Stimulated activated effector memory CD8-positive, alpha-beta T cell treated with anti-CD3 and anti-CD28 coated beads, Interleukin-12 subunit alpha, Interleukin-12 subunit beta, amount 100 ng/mL, for 72 hours (primary cell): ENCODE measurements around the gene CCDC158.
"Not testable (repeated sequence)": the region's sequence is repeated elsewhere in the genome, so short reads cannot be mapped to it uniquely, and the experiment has no call there.

ENCODE experiments used
- ATAC-seq: fragments of 150-1000 bp; cut with Tn5 transposase; 2 replicates; pipeline ENCODE4 v1.10.0; 2021
- DNase-seq, 2 donors: peaks; one replicate each; pipeline ENCODE4 v3.0.0; 2021 to 2022; ENCODE audit warnings: low spot score in 2 of 2
- H3K27ac Mint-ChIP-seq: one replicate; pipeline ENCODE4 v1.8.0; 2022; ENCODE audit warnings: mild to moderate bottlenecking, mixed read lengths
- H3K36me3 Mint-ChIP-seq: one replicate; pipeline ENCODE4 v1.8.0; 2022; ENCODE audit warnings: mild to moderate bottlenecking, mixed read lengths
- H3K4me1 Mint-ChIP-seq: one replicate; pipeline ENCODE4 v1.8.0; 2022; ENCODE audit warnings: mixed read lengths
- H3K4me3 Mint-ChIP-seq: one replicate; pipeline ENCODE4 v1.8.0; 2022; ENCODE audit warnings: mild to moderate bottlenecking, mixed read lengths
- H3K9me3 Mint-ChIP-seq: one replicate; pipeline ENCODE4 v1.8.0; 2022; ENCODE audit warnings: mixed read lengths

CCDC158 gene

GRCh38 chr4:76442807-76443206 lies 21.9 kb upstream of the CCDC158 start:
- no peak for DNase-seq
- H3K4me1 Mint-ChIP-seq = no peaks in the 10 kb centered on the region
- ATAC-seq = no peak
- H3K27ac Mint-ChIP-seq = no peak overlapping the region
- no peak overlapping the region for H3K4me3 Mint-ChIP-seq
- H3K36me3 Mint-ChIP-seq = no peaks in the 10 kb centered on the region
- no peaks in the 10 kb centered on the region for H3K9me3 Mint-ChIP-seq

GRCh38 chr4:76441881-76442280 lies 20.9 kb upstream of the CCDC158 start:
- DNase-seq (no peak), ATAC-seq (no peak)
- no peaks in the 10 kb centered on the region for H3K4me1 Mint-ChIP-seq
- no peaks in the 10 kb centered on the region for H3K36me3 Mint-ChIP-seq
- no peak overlapping the region for H3K27ac Mint-ChIP-seq
- H3K9me3 Mint-ChIP-seq = no peaks in the 10 kb centered on the region
- no peak overlapping the region for H3K4me3 Mint-ChIP-seq

DNA sequence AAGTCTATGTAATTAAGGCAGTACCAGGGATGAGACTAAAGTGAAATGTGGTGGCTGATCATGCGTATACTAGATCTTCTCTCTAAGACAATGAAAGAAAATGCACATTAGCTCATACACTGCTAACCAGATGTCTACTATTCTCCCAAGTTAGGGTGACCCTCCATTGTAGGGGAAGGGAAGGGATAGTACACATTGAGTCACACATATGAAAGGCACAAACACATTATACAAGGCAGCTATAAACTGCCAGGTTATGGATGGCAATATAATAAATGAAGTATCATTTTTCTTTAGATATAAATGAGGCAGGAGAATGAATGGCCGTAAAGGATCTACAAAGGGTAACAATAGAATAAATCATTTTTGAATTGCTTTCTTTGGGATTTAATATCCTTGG lies 18.6 kb upstream of the CCDC158 start:
- Mint-ChIP-seq H3K36me3 (no peaks in the 10 kb centered on the region), H3K4me3 (no peak overlapping the region), H3K4me1 (no peaks in the 10 kb centered on the region), H3K27ac (no peak overlapping the region), H3K9me3 (no peaks in the 10 kb centered on the region)
- ATAC-seq (no peak), DNase-seq (no peak)

DNA sequence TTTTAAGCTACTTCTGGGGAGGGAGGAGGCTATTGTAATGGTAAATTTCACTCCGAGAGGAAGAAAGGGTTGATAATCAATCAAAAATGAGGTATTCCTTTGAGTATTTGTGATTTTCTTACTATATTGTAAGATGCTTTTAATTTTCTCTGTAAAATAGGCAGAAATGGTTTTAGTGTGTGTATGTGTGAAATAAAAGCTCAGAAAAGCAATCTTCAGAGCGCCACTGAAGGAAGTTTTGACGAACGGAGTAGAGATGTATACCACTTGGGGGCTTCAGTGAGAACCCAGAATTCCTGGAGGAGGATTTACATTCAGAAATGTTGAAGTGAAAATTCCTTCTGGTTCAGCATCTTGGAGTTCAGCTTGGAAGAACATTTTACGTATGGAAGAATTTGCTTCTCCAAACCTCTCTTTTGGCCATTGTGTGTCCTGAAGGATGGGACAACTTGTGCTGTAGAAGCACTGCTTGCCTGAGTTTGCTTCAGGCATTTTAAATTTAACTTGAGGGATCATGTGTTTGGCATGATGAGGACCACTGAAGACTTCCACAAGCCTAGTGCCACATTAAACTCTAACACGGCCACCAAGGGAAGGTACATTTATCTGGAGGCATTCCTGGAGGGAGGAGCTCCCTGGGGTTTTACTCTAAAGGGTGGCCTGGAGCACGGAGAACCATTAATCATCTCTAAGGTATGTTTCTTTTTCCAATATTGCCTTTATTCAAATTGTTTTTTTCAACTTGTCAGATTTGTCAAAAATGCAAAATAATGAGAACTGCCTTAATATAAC lies 14.8 kb upstream of the CCDC158 start:
- no peaks in the 10 kb centered on the region for H3K4me1 Mint-ChIP-seq
- ATAC-seq (no peak), DNase-seq (no peak)
- no peak overlapping the region for H3K4me3 Mint-ChIP-seq
- H3K9me3 Mint-ChIP-seq = no peaks in the 10 kb centered on the region
- H3K27ac Mint-ChIP-seq = no peak overlapping the region
- H3K36me3 Mint-ChIP-seq = no peaks in the 10 kb centered on the region

DNA sequence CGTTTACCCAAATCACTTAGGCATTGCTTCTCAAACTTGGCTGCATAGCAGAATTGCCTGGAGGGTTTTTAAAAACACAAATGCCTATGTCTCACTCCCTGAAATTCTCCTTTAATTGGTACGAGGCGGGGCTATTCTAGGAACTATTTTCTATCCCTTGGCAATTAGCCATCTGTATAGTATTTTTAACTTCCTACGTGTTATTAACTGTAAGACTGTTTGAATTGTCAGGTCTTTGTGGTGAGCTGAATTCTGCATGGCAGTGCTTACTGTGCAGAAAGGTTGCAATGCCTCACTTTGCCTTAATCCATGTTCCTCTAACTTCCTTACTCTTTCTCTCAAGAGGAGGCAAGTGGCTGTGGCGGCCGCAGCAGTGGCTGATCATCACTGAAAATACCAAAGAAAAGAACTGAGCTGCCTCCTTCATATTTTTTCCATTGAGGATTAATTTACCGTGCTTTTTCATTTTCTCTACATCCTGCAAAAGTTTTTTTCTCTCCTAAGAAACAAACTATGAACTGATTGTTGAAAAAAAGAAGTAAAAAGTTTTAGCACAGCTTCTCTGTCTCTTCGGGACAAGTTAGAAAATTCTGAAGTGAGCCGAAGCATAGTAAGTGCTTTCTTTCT lies 14.1 kb upstream of the CCDC158 start, which contains the start of gene SHROOM3:
SHROOM3 (plus strand) TSS at position 329 of the 627 bp plus-strand sequence. CDS start 824 bp downstream, outside the sequence.
- Mint-ChIP-seq H3K4me1 (no peaks in the 10 kb centered on the region), H3K9me3 (no peaks in the 10 kb centered on the region), H3K4me3 (no peak within 1 kb of the TSS), H3K36me3 (no peaks in the 10 kb centered on the region), H3K27ac (no peak within 1 kb of the TSS)
- DNase-seq = no peak
- ATAC-seq = no peak

DNA sequence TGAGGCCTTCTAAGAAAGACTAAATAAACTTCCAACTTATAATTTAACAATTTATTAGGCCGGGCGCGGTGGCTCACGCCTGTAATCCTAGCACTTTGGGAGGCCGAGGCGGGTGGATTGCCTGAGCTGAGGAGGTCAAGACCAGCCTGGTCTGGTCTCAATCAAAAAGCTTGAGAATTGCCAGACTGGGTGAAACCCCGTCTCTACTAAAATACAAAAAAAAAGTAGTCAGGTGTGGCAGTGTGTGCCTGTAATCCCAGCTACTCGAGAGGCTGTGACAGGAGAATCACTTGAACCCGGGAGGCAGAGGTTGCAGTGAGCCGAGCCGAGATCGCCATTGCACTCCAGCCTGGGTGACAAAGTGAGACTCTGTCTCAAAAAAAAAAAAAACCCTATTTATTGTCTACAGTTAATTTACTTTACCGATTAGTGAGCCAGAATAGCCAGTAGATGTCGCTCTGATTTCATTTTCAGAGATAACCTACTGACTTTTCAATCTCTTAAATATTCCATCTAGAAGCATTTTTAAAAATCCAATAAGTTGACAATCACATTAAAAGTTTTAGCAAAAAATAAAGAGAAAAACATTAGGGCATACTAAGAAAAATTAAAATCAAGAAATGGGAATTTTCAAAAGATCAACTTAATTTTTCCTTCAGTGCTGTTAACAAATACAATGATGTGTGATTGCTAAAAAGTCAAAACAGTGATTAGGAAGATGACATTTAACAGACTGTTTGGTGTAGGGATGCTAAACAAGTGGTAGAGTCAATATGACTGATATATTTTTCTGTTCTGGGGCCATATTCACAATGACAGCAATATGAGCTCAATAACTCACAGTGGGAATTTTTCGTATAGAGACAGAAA lies 9.8 kb upstream of the CCDC158 start:
- Mint-ChIP-seq H3K27ac (no peak overlapping the region), H3K4me1 (no peaks in the 10 kb centered on the region), H3K9me3 (no peaks in the 10 kb centered on the region), H3K4me3 (no peak overlapping the region), H3K36me3 (no peaks in the 10 kb centered on the region)
- ATAC-seq (no peak), DNase-seq (no peak)

GRCh38 chr4:76429636-76430035 lies 8.7 kb upstream of the CCDC158 start:
- H3K36me3 Mint-ChIP-seq = no peaks in the 10 kb centered on the region
- H3K4me1 Mint-ChIP-seq = no peaks in the 10 kb centered on the region
- H3K9me3 Mint-ChIP-seq = no peaks in the 10 kb centered on the region
- H3K27ac Mint-ChIP-seq = no peak overlapping the region
- no peak overlapping the region for H3K4me3 Mint-ChIP-seq
- ATAC-seq = no peak
- no peak for DNase-seq

DNA sequence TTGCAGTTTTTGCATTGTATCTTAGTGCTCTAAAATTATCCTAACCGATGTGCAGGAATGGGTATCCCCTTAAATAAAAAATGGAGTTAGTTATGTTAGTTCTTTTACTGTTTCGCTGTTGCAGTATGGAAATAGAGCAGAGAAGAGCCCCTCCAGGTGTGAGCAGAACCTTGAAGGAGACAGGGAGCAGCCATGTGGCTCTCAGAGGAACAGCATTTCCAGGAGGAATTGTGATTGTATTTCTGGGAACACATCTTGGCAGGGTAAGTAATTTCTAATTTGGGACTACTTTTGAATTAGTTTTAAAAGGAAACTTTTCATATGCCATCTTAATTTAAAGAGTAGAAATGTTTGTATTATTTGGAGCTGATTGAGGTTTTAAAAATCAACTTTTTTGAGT lies 5.3 kb upstream of the CCDC158 start:
- ATAC-seq = no peak
- H3K9me3 Mint-ChIP-seq = no peaks in the 10 kb centered on the region
- no peak for DNase-seq
- H3K4me3 Mint-ChIP-seq = no peak overlapping the region
- H3K36me3 Mint-ChIP-seq = no peaks in the 10 kb centered on the region
- peaks cover 6% of the 10 kb centered on the region for H3K4me1 Mint-ChIP-seq
- H3K27ac Mint-ChIP-seq = no peak overlapping the region

GRCh38 chr4:76423159-76423558 lies 2.2 kb upstream of the CCDC158 start:
- H3K4me1 Mint-ChIP-seq, H3K36me3 Mint-ChIP-seq, H3K9me3 Mint-ChIP-seq, H3K4me3 Mint-ChIP-seq, H3K27ac Mint-ChIP-seq, ATAC-seq, DNase-seq: not testable (repeated sequence)

- ATAC-seq (no peak), DNase-seq (no peak)
- H3K4me3 Mint-ChIP-seq = peak overlapping the region; percentile 45
- H3K9me3 Mint-ChIP-seq = no peaks in the 10 kb centered on the region
- H3K27ac Mint-ChIP-seq = no peak overlapping the region
- no peaks in the 10 kb centered on the region for H3K36me3 Mint-ChIP-seq
- peaks cover 6% of the 10 kb centered on the region for H3K4me1 Mint-ChIP-seq
Measured at GRCh38 chr4:76420188-76420761, 666 bp downstream of the CCDC158 start.

- DNase-seq (no peak), ATAC-seq (no peak)
- Mint-ChIP-seq H3K9me3 (no peaks in the 10 kb centered on the region), H3K4me3 (no peak overlapping the region), H3K4me1 (no peaks in the 10 kb centered on the region), H3K27ac (no peak overlapping the region), H3K36me3 (no peaks in the 10 kb centered on the region)
Measured at GRCh38 chr4:76410636-76411035, 10.3 kb downstream of the CCDC158 start.

DNA sequence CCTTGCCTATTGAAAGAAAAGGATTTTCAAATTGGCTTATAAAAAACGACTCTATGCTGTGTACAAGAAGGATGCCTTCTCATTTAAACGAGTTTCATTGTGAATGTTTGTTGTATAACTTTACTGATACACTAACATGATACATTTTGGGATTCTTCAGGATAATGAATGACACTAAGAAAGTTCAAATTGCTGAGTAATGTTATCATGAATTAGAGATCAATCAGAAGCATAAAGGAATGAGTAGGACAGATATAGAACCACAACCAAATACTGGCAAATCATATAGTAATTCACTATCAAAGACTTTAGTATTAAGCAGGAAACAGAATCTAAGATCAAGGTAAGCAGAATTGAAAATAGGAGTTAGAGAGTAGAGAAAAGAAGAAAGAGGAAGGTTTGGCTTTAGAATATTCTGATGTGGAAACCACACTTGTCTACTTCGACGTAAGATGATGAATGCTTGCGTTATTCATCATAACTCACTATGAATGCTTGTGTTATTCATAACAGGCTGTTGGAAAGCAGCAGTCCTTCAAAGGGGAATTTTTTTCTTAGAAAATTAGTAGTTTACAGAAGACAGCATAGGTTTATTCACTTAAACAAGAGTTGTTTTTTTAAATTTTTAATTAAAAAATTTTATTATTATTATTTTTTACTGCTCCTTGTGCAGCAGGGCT lies 13.4 kb downstream of the CCDC158 start:
- DNase-seq = no peak
- Mint-ChIP-seq H3K27ac (no peak overlapping the region), H3K9me3 (no peaks in the 10 kb centered on the region), H3K36me3 (no peaks in the 10 kb centered on the region), H3K4me1 (no peaks in the 10 kb centered on the region), H3K4me3 (no peak overlapping the region)
- ATAC-seq = peak; percentile 94

- Mint-ChIP-seq H3K9me3 (no peaks in the 10 kb centered on the region), H3K4me3 (no peak overlapping the region), H3K4me1 (no peaks in the 10 kb centered on the region), H3K36me3 (no peaks in the 10 kb centered on the region), H3K27ac (no peak overlapping the region)
- DNase-seq (no peak), ATAC-seq (no peak)
Measured at GRCh38 chr4:76406081-76406480, 14.9 kb downstream of the CCDC158 start.

DNA sequence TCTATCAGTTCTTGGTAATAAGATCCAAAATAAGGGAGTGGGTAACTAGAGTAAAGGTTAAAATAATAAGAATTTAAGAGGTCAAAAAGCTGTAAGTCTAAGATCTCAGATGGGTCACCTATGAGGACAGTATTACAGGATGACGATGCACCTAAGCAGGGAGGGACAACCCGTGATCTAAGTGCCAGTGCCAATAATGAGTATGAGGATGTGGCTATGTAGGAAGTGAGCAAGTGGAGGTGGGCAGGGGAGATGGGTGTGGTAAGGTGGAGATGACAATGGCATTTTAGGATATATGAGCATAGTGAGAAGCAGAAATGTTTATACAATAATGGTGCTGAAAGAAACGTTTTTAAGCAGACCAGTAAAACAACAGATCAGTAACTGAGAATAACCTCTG lies 19.3 kb downstream of the CCDC158 start:
- no peak overlapping the region for H3K4me3 Mint-ChIP-seq
- DNase-seq (no peak), ATAC-seq (peak; percentile 85)
- no peaks in the 10 kb centered on the region for H3K36me3 Mint-ChIP-seq
- H3K4me1 Mint-ChIP-seq = no peaks in the 10 kb centered on the region
- peaks cover 5% of the 10 kb centered on the region for H3K9me3 Mint-ChIP-seq
- H3K27ac Mint-ChIP-seq = no peak overlapping the region
